Adipose tissue (tissue), 3 donors: Measurements from ENCODE around the gene TMEM151A. TPM values are rescaled to one million over a fixed set of nuclear protein-coding genes. Genes with fewer than 3 reads are reported as not detected.
A peak's percentile ranks its signal among the peaks of the same experiment; 100 is the strongest.
"Not testable (repeated sequence)": the region's sequence is repeated elsewhere in the genome, so short reads cannot be mapped to it uniquely, and the experiment has no call there.

Experiments
- H3K27ac ChIP-seq: one replicate; pipeline ENCODE4 v1.5.1; 2013; ENCODE audit warnings: low read depth, low read length
- WGBS, 3 donors: extraction: QIAGEN DNeasy Blood & Tissue Kit; methylation state at CpG; one replicate each; pipeline ENCODE4 v1.1.7; 2013; 5-methylcytosine and 5-hydroxymethylcytosine counted together
- polyA plus RNA-seq, 3 donors: library from polyadenylated mRNA; stranded (reverse); fragments of 200-250 nt; gene quantifications; one replicate each; pipeline ENCODE4 v1.2.3, GENCODE V29; 2013
- donor health status: healthy with polysubstance abuse.
- donor health status: Bipolar disorder and iron deficiency.
- donor health status: healthy.

Gene TMEM151A
- polyA plus RNA-seq, 3 donors = 0.22 to 1.3 (median 0.75) TPM

- H3K27ac ChIP-seq = no peak overlapping the region
- WGBS, 3 donors = 52 to 80% (median 67%) methylated on average over 17 of the region's 17 CpGs
These were observed 23.1 kb downstream of the TMEM151A start for GRCh38 chr11:66314561-66315497.

- 69 to 89% (median 72%) methylated on average over 11 to 14 of the region's 14 CpGs for WGBS, 3 donors
- H3K27ac ChIP-seq = no peak overlapping the region
These were observed 23.8 kb downstream of the TMEM151A start for GRCh38 chr11:66315498-66315885.

GRCh38 chr11:66315921-66316811 lies 24.5 kb downstream of the TMEM151A start:
- H3K27ac ChIP-seq = no peak overlapping the region
- WGBS, 3 donors = 47 to 75% (median 65%) methylated on average over 51 to 52 of the region's 52 CpGs

- 11 to 30% (median 13%) methylated on average over 19 to 29 of the region's 29 CpGs for WGBS, 3 donors
- H3K27ac ChIP-seq = peak within 1 kb of the TSS; percentile 72
These were observed 25.2 kb downstream of the TMEM151A start, which contains the start of gene CD248 for GRCh38 chr11:66316849-66317251. Gene CD248 (minus strand): TSS chr11:66317044. CDS start chr11:66317027, 17 bp downstream.

GRCh38 chr11:66317322-66317722 lies 25.6 kb downstream of the TMEM151A start:
- WGBS, 3 donors = 3 to 37% (median 5%) methylated on average over 12 to 14 of the region's 14 CpGs
- H3K27ac ChIP-seq = peak overlapping the region; percentile 72

- peak overlapping the region; percentile 20 for H3K27ac ChIP-seq
- 13 to 43% (median 15%) methylated on average over 15 to 16 of the region's 16 CpGs for WGBS, 3 donors
These were observed 26.3 kb downstream of the TMEM151A start for GRCh38 chr11:66317723-66318599.

GRCh38 chr11:66318600-66318970 lies 26.9 kb downstream of the TMEM151A start:
- H3K27ac ChIP-seq = no peak overlapping the region
- 39 to 76% (median 48%) methylated on average over 3 of the region's 3 CpGs for WGBS, 3 donors

GRCh38 chr11:66320289-66320688 lies 28.6 kb downstream of the TMEM151A start:
- not testable (repeated sequence) for H3K27ac ChIP-seq
- 67 to 99% (median 91%) methylated on average over 1 to 2 of the region's 2 CpGs for WGBS, 3 donors

GRCh38 chr11:66320748-66321147 lies 29.1 kb downstream of the TMEM151A start:
- not testable (repeated sequence) for H3K27ac ChIP-seq
- 84 to 96% (median 89%) methylated on average over 6 of the region's 6 CpGs for WGBS, 3 donors

GRCh38 chr11:66321606-66322005 lies 29.9 kb downstream of the TMEM151A start:
- H3K27ac ChIP-seq = no peak overlapping the region
- WGBS, 3 donors = 67 to 80% (median 76%) methylated on average over 4 of the region's 4 CpGs

GRCh38 chr11:66322732-66323427 lies 31.2 kb downstream of the TMEM151A start:
- WGBS, 3 donors = 62 to 78% (median 64%) methylated on average over 11 of the region's 11 CpGs

GRCh38 chr11:66323684-66324083 lies 32.0 kb downstream of the TMEM151A start:
- WGBS, 3 donors = 95 to 100% (median 100%) methylated on average over 1 of the region's 1 CpG
- no peak overlapping the region for H3K27ac ChIP-seq

More at GRCh38 chr11:66322732-66323427, 31.2 kb downstream of the TMEM151A start:
- no peak overlapping the region for H3K27ac ChIP-seq

GRCh38 chr11:66324664-66325063 lies 33.0 kb downstream of the TMEM151A start:
- WGBS, 3 donors = 52 to 68% (median 63%) methylated on average over 8 to 10 of the region's 10 CpGs
- no peak overlapping the region for H3K27ac ChIP-seq

GRCh38 chr11:66325263-66325671 lies 33.6 kb downstream of the TMEM151A start:
- no peak overlapping the region for H3K27ac ChIP-seq
- 73 to 76% (median 74%) methylated on average over 8 of the region's 8 CpGs for WGBS, 3 donors

GRCh38 chr11:66326261-66327111 lies 34.8 kb downstream of the TMEM151A start:
- H3K27ac ChIP-seq = peak overlapping the region; percentile 74
- 37 to 59% (median 42%) methylated on average over 19 to 21 of the region's 21 CpGs for WGBS, 3 donors

- peak overlapping the region; percentile 48 for H3K27ac ChIP-seq
- 60 to 78% (median 67%) methylated on average over 10 of the region's 10 CpGs for WGBS, 3 donors
These were observed 35.7 kb downstream of the TMEM151A start for GRCh38 chr11:66327171-66328030.
